Measurements from ENCODE around the gene STIM1. TPM values are rescaled to one million over a fixed set of nuclear protein-coding genes. Genes with fewer than 3 reads are reported as not detected.

Gene STIM1
- total RNA-seq, 3 donors from 2014 or later = 56.1 to 74.8 (median 72.5) TPM

- no peak for DNase-seq
- no peaks in the 10 kb centered on the region for H3K9me3 ChIP-seq
- H3K4me3 ChIP-seq = no peak overlapping the region
- H3K4me1 ChIP-seq (ENCODE audit: low read depth) = no peaks in the 10 kb centered on the region
- TF ChIP-seq CTCF (IDR thresholded peaks at IDR 0.05) = no peak
- intact Hi-C loops (cut with DNase I, micrococcal nuclease) = no loop called here
- no peak for ATAC-seq
- H3K36me3 ChIP-seq (ENCODE audit: low read depth) = no peaks in the 10 kb centered on the region
Observed at GRCh38 chr11:3934658-3935057, 79.2 kb downstream of the STIM1 start.

- no peaks in the 10 kb centered on the region for H3K4me1 ChIP-seq (ENCODE audit: low read depth)
- DNase-seq (no peak), ATAC-seq (no peak)
- H3K36me3 ChIP-seq (ENCODE audit: low read depth) = no peaks in the 10 kb centered on the region
- intact Hi-C loops (cut with DNase I, micrococcal nuclease) = no loop called here
- no peak for TF ChIP-seq CTCF (IDR thresholded peaks at IDR 0.05)
- H3K9me3 ChIP-seq = no peaks in the 10 kb centered on the region
- H3K4me3 ChIP-seq = no peak overlapping the region
Observed at GRCh38 chr11:3936517-3936916, 81.1 kb downstream of the STIM1 start.

GRCh38 chr11:3939211-3939610 lies 83.7 kb downstream of the STIM1 start:
- no peak for TF ChIP-seq CTCF (IDR thresholded peaks at IDR 0.05)
- DNase-seq (no peak), ATAC-seq (no peak)
- Histone ChIP-seq H3K4me1 (ENCODE audit: low read depth) (peaks cover 14% of the 10 kb centered on the region), H3K9me3 (no peaks in the 10 kb centered on the region), H3K4me3 (no peak overlapping the region), H3K36me3 (ENCODE audit: low read depth) (no peaks in the 10 kb centered on the region)
- intact Hi-C loops (cut with DNase I, micrococcal nuclease) = no loop called here

DNA sequence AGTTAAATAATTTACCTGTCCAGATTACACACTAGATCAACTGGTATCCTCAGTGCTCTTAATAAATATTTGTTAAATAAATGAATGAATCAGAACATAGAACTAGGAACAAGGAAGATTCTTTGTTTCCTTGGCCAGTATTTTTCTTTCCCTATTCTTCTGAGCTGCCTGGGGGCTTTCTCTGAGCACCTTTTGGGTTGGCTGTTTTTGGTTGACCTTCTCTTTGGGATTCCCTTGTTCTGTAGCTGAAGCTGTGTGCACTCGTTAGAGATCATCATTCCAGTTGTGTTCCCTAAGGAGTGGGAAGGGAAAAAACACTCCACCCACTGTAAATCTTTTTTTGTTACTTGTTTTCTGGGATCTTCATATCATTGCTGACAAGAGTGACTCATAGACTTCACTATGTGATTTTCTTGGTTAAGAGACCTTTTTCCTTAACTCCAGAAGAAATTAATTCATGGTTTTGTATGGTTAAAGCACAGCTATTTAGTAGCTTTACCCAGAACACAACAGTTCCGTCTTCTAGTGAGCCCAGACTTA lies 84.3 kb downstream of the STIM1 start:
- DNase-seq (no peak), ATAC-seq (no peak)
- Histone ChIP-seq H3K9me3 (no peaks in the 10 kb centered on the region), H3K4me3 (no peak overlapping the region), H3K36me3 (ENCODE audit: low read depth) (no peaks in the 10 kb centered on the region), H3K4me1 (ENCODE audit: low read depth) (peaks cover 15% of the 10 kb centered on the region)
- intact Hi-C loops (cut with DNase I, micrococcal nuclease) = no loop called here
- TF ChIP-seq CTCF (IDR thresholded peaks at IDR 0.05) = no peak

GRCh38 chr11:3942160-3942955 lies 86.9 kb downstream of the STIM1 start:
- H3K4me3 ChIP-seq = no peak overlapping the region
- intact Hi-C loops (cut with DNase I, micrococcal nuclease) = no loop called here
- no peaks in the 10 kb centered on the region for H3K9me3 ChIP-seq
- no peak for TF ChIP-seq CTCF (IDR thresholded peaks at IDR 0.05)
- peak; percentile 55 for ATAC-seq
- peaks cover 27% of the 10 kb centered on the region for H3K4me1 ChIP-seq (ENCODE audit: low read depth)
- H3K36me3 ChIP-seq (ENCODE audit: low read depth) = no peaks in the 10 kb centered on the region
- no peak for DNase-seq

Measured in mucosa of descending colon (tissue), 3 donors.